Body of pancreas (tissue), 4 donors: ENCODE results near the gene SLC48A1. TPM values are rescaled to one million over a fixed set of nuclear protein-coding genes. Genes with fewer than 3 reads are reported as not detected.

ENCODE experiments used
- ATAC-seq: fragments of 150-250 bp; one replicate; pipeline ENCODE4 v1.9.1; 2016
- DNase-seq, 4 donors: peaks; one replicate each; pipeline ENCODE4 v3.0.0-alpha.2; 2019
- H3K27ac ChIP-seq, 4 donors: fragments of 200-600 bp; sonication (generic); 1 replicate in 3 of 4; 2 replicates in 1 of 4; pipeline versions ENCODE4 v1.5.1 to v1.6.1; 2016 to 2019; ENCODE audit warnings: mild to moderate bottlenecking in 1 of 4, mixed read lengths in 1 of 4, moderate library complexity in 1 of 4
- H3K27me3 ChIP-seq, 2 donors: fragments of 200-600 bp; sonication (generic); one replicate each; pipeline ENCODE4 v1.6.0; 2016; ENCODE audit warnings: mild to moderate bottlenecking in 1 of 2
- H3K36me3 ChIP-seq, 2 donors: fragments of 200-600 bp; sonication (generic); replicated peaks in 1 of 2; 2 replicates each; pipeline ENCODE4 v1.5.1; 2016; ENCODE audit warnings: low read depth in 2 of 2; ENCODE audit not compliant: insufficient read depth in 1 of 2
- H3K4me1 ChIP-seq: fragments of 200-600 bp; sonication (generic); one replicate; pipeline ENCODE4 v1.6.0; 2016
- H3K4me3 ChIP-seq, 2 donors: fragments of 200-600 bp; sonication (generic); 1 replicate in 1 of 2; 2 replicates in 1 of 2; pipeline ENCODE4 v1.5.1; 2016 to 2019
- H3K9me3 ChIP-seq, 3 donors: fragments of 200-600 bp; sonication (generic); 1 replicate in 2 of 3; 2 replicates in 1 of 3; pipeline ENCODE4 v1.5.1; 2016
- CTCF ChIP-seq, 7 experiments: fragments of 450-650 bp in 4 of 7; fragments of 200-600 bp in 3 of 7; sonication (generic) in 3 of 7; IDR thresholded peaks; one replicate each; pipeline ENCODE4 v1.5.1; 2016 to 2019; ENCODE audit warnings: antibody characterized with exemption in 7 of 7
- POLR2A ChIP-seq, 3 donors: fragments of 450-650 bp; IDR thresholded peaks; one replicate each; pipeline ENCODE4 v1.6.1; 2016; ENCODE audit warnings: antibody characterized with exemption in 3 of 3, mild to moderate bottlenecking in 2 of 3
- WGBS, 2 donors: methylation state at CpG; one replicate each; pipeline ENCODE4 v1.1.5; 2017; 5-methylcytosine and 5-hydroxymethylcytosine counted together
- intact Hi-C: fragments of 100-400 bp; cut with DNase I; formaldehyde crosslinking; loops from one replicate; pipeline ENCODE4 v1.15.1; 2023
- total RNA-seq, 2 donors: library from RNA; depleted of rRNA; stranded (reverse); fragments of >200 nt; gene quantifications; one replicate each; pipeline ENCODE4 v1.1.0, GENCODE V29; 2016

SLC48A1 gene
- total RNA-seq, 2 donors from 2014 or later = 12.7 to 22.1 TPM

- TF ChIP-seq CTCF (IDR thresholded peaks at IDR 0.05) = no peak
- peak; percentile 85 for ATAC-seq
- peaks cover 20% of the 10 kb centered on the region for H3K4me1 ChIP-seq
- H3K36me3 ChIP-seq = no peaks in the 10 kb centered on the region
- H3K9me3 ChIP-seq = no peaks in the 10 kb centered on the region
- H3K4me3 ChIP-seq = no peak overlapping the region
- no peaks in the 10 kb centered on the region for H3K27me3 ChIP-seq
- peak overlapping the region in 3 of 4 donors; percentile 48 to 67 (median 66) for H3K27ac ChIP-seq
- WGBS, 2 donors = 6 to 18% methylated on average over 8 of the region's 8 CpGs
- DNase-seq = peak; percentile 65 to 78 (median 68)
- intact Hi-C loops = no loop called here
Observed at GRCh38 chr12:47730341-47730744, 42.7 kb upstream of the SLC48A1 start.

- no peak for ATAC-seq
- intact Hi-C loops = no loop called here
- DNase-seq = no peak
Observed at GRCh38 chr12:47731723-47732122, 41.3 kb upstream of the SLC48A1 start.

GRCh38 chr12:47732504-47732903 is 40.5 kb upstream of the SLC48A1 start:
- Histone ChIP-seq H3K4me3 (no peak overlapping the region), H3K4me1 (peaks cover 39% of the 10 kb centered on the region), H3K27ac (no peak overlapping the region), H3K27me3 (no peaks in the 10 kb centered on the region), H3K36me3 (no peaks in the 10 kb centered on the region), H3K9me3 (no peaks in the 10 kb centered on the region)
- WGBS, 2 donors = 72 to 80% methylated on average over 1 to 2 of the region's 2 CpGs
- ATAC-seq (no peak), DNase-seq (no peak)
- intact Hi-C loops = no loop called here
- TF ChIP-seq POLR2A (IDR thresholded peaks at IDR 0.05) = no peak
- no peak for TF ChIP-seq CTCF (IDR thresholded peaks at IDR 0.05)

More at GRCh38 chr12:47731723-47732122, 41.3 kb upstream of the SLC48A1 start:
- 57 to 60% methylated on average over 4 to 5 of the region's 5 CpGs for WGBS, 2 donors
- Histone ChIP-seq H3K27me3 (no peaks in the 10 kb centered on the region), H3K9me3 (no peaks in the 10 kb centered on the region), H3K4me1 (peaks cover 31% of the 10 kb centered on the region), H3K27ac (no peak overlapping the region), H3K4me3 (no peak overlapping the region), H3K36me3 (no peaks in the 10 kb centered on the region)
- no peak for TF ChIP-seq CTCF (IDR thresholded peaks at IDR 0.05)

GRCh38 chr12:47733142-47733541 is 39.9 kb upstream of the SLC48A1 start:
- H3K27me3 ChIP-seq = no peaks in the 10 kb centered on the region
- no peak for ATAC-seq
- intact Hi-C loops = no loop called here
- no peaks in the 10 kb centered on the region for H3K36me3 ChIP-seq
- 68 to 75% methylated on average over 2 to 4 of the region's 4 CpGs for WGBS, 2 donors
- no peaks in the 10 kb centered on the region for H3K9me3 ChIP-seq
- no peak overlapping the region for H3K4me3 ChIP-seq
- DNase-seq = no peak
- H3K27ac ChIP-seq = no peak overlapping the region
- no peak for TF ChIP-seq CTCF (IDR thresholded peaks at IDR 0.05)
- TF ChIP-seq POLR2A (IDR thresholded peaks at IDR 0.05) = no peak
- H3K4me1 ChIP-seq = peaks cover 45% of the 10 kb centered on the region

- WGBS, 2 donors = 75 to 90% methylated on average over 11 to 12 of the region's 12 CpGs
- intact Hi-C loops = no loop called here
- H3K27ac ChIP-seq = no peak overlapping the region
- H3K36me3 ChIP-seq = no peaks in the 10 kb centered on the region
- ATAC-seq (no peak), DNase-seq (no peak)
- H3K4me3 ChIP-seq = no peak overlapping the region
- TF ChIP-seq POLR2A (IDR thresholded peaks at IDR 0.05) (no peak), CTCF (IDR thresholded peaks at IDR 0.05) (no peak)
- H3K9me3 ChIP-seq = no peaks in the 10 kb centered on the region
- H3K4me1 ChIP-seq = peaks cover 39% of the 10 kb centered on the region
- no peaks in the 10 kb centered on the region for H3K27me3 ChIP-seq
Observed at GRCh38 chr12:47734725-47735480, 38.1 kb upstream of the SLC48A1 start.
